H1 (cell line): ENCODE data around the gene TOPORS. TPM values are rescaled to one million over a fixed set of nuclear protein-coding genes. Genes with fewer than 3 reads are reported as not detected.
"Not testable (repeated sequence)": the region's sequence is repeated elsewhere in the genome, so short reads cannot be mapped to it uniquely, and the experiment has no call there.

Source experiments
- CTCF ChIA-PET: fragments of 300-600 bp; sonication (Branson Sonifier 250); formaldehyde crosslinking; loops from one replicate; lab custom pipeline; 2021; ENCODE audit not compliant: partially characterized antibody; lab: Charles Lee
- POLR2A ChIA-PET: fragments of 300-600 bp; sonication (Branson Sonifier 250); formaldehyde crosslinking; loops from one replicate; lab custom pipeline; 2021; ENCODE audit warnings: inconsistent platforms; ENCODE audit not compliant: partially characterized antibody; lab: Charles Lee
- DNase-seq, 2 experiments: peaks; one replicate each; pipeline versions ENCODE4 v3.0.0 to v3.0.0-alpha.2; 2010 to 2022; ENCODE audit warnings: low spot score in 2 of 2, low read depth in 1 of 2, mixed read lengths in 1 of 2
- FAIRE-seq: peaks from 2 replicates; lab custom pipeline; 2011; peaks lifted over from hg19 to GRCh38; lab: Jason Lieb, UNC
- H2AFZ ChIP-seq: 2 replicates; pipeline ENCODE4 v1.8.1; 2012; ENCODE audit warnings: low read length, inconsistent platforms
- H2AK5ac ChIP-seq: 2 replicates; pipeline ENCODE4 v1.6.1; 2013; ENCODE audit warnings: low read depth, low read length
- H2BK120ac ChIP-seq: replicated peaks from 2 replicates; pipeline ENCODE3; 2013; ENCODE audit warnings: low read depth, low read length, inconsistent platforms
- H2BK12ac ChIP-seq: 2 replicates; pipeline ENCODE4 v1.6.1; 2013; ENCODE audit warnings: low read depth, low read length
- H2BK15ac ChIP-seq: 2 replicates; pipeline ENCODE4 v1.6.1; 2013; ENCODE audit warnings: low read length
- H2BK20ac ChIP-seq: 2 replicates; pipeline ENCODE4 v1.6.1; 2013; ENCODE audit warnings: low read length
- H2BK5ac ChIP-seq: 2 replicates; pipeline ENCODE4 v1.6.1; 2013; ENCODE audit warnings: low read depth, low read length
- H3K14ac ChIP-seq: 2 replicates; pipeline ENCODE4 v1.6.1; 2013; ENCODE audit warnings: inconsistent platforms; ENCODE audit not compliant: insufficient read length
- H3K18ac ChIP-seq: 2 replicates; pipeline ENCODE4 v1.6.1; 2013; ENCODE audit warnings: low read length; ENCODE audit errors: extremely low read depth
- H3K23ac ChIP-seq: 2 replicates; pipeline ENCODE4 v1.6.1; 2013; ENCODE audit warnings: inconsistent platforms; ENCODE audit not compliant: insufficient read length
- H3K23me2 ChIP-seq: 2 replicates; pipeline ENCODE4 v1.6.1; 2013; ENCODE audit warnings: low read depth, low read length
- H3K27ac ChIP-seq: 2 replicates; pipeline ENCODE4 v1.6.1; 2011; ENCODE audit warnings: low read depth, low read length, inconsistent platforms
- H3K27me3 ChIP-seq, 4 experiments: replicated peaks in 1 of 4; 1 replicate in 1 of 4; 2 replicates in 3 of 4; pipeline versions ENCODE4 v1.6.1 to v1.8.1; 2011 to 2013; ENCODE audit warnings: low read length in 3 of 4, mild to moderate bottlenecking in 3 of 4, inconsistent platforms in 2 of 4, mixed read lengths in 2 of 4, moderate library complexity in 1 of 4; ENCODE audit not compliant: control insufficient read depth in 3 of 4, insufficient read depth in 3 of 4; ENCODE audit errors: extremely low read depth in 1 of 4
- H3K36me3 ChIP-seq, 4 experiments: 2 replicates each; pipeline versions ENCODE4 v1.6.1 to v1.8.1; 2011 to 2013; ENCODE audit warnings: mild to moderate bottlenecking in 4 of 4, low read length in 3 of 4, moderate library complexity in 2 of 4, control low read depth in 1 of 4, inconsistent platforms in 1 of 4; ENCODE audit not compliant: insufficient read depth in 4 of 4, control insufficient read depth in 2 of 4
- H3K4ac ChIP-seq: replicated peaks from 2 replicates; pipeline ENCODE3; 2013; ENCODE audit warnings: low read length, low read depth, mixed read lengths, inconsistent platforms; ENCODE audit not compliant: insufficient read length
- H3K4me1 ChIP-seq, 4 experiments: replicated peaks in 1 of 4; 1 replicate in 1 of 4; 2 replicates in 3 of 4; pipeline versions ENCODE4 v1.6.1 to v1.8.1; 2011 to 2013; ENCODE audit warnings: low read length in 3 of 4, inconsistent platforms in 2 of 4, mixed read lengths in 1 of 4; ENCODE audit not compliant: insufficient read depth in 4 of 4, control insufficient read depth in 3 of 4
- H3K4me2 ChIP-seq, 2 experiments: 2 replicates each; pipeline versions ENCODE4 v1.6.1 to v1.8.1; 2011 to 2013; ENCODE audit warnings: low read depth in 2 of 2, low read length in 2 of 2, control low read depth in 1 of 2, inconsistent platforms in 1 of 2, mild to moderate bottlenecking in 1 of 2; ENCODE audit not compliant: insufficient read depth in 1 of 2
- H3K4me3 ChIP-seq, 4 experiments: fragments of 200-600, 300-600 bp in 1 of 4; sonication (generic), shearing (Covaris generic), sonication (Bioruptor Twin) in 1 of 4; 2 replicates each; pipeline versions ENCODE4 v1.5.1 to v1.8.1; 2011 to 2016; ENCODE audit warnings: low read length in 4 of 4, low read depth in 3 of 4, control low read depth in 2 of 4, inconsistent platforms in 2 of 4, mild to moderate bottlenecking in 2 of 4, mixed read lengths in 1 of 4, moderate library complexity in 1 of 4; ENCODE audit not compliant: insufficient read depth in 2 of 4; ENCODE audit errors: extremely low read depth in 1 of 4
- H3K56ac ChIP-seq: replicated peaks from 2 replicates; pipeline ENCODE3; 2013; ENCODE audit warnings: low read depth, mild to moderate bottlenecking, mixed read lengths, low read length, inconsistent platforms; ENCODE audit not compliant: insufficient read length
- H3K79me1 ChIP-seq: 2 replicates; pipeline ENCODE4 v1.6.1; 2013; ENCODE audit warnings: low read depth, low read length, control low read depth
- H3K79me2 ChIP-seq, 2 experiments: 2 replicates each; pipeline versions ENCODE4 v1.6.1 to v1.8.1; 2012 to 2013; ENCODE audit warnings: low read length in 2 of 2, mild to moderate bottlenecking in 2 of 2, inconsistent platforms in 1 of 2; ENCODE audit not compliant: insufficient read depth in 2 of 2, control insufficient read depth in 1 of 2
- H3K9ac ChIP-seq, 4 experiments: replicated peaks in 1 of 4; 1 replicate in 1 of 4; 2 replicates in 3 of 4; pipeline versions ENCODE4 v1.6.1 to v1.8.1; 2011 to 2013; ENCODE audit warnings: low read depth in 3 of 4, low read length in 3 of 4, control low read depth in 2 of 4, mild to moderate bottlenecking in 2 of 4, moderate library complexity in 2 of 4, inconsistent platforms in 1 of 4; ENCODE audit errors: extremely low read depth in 1 of 4
- H3K9me3 ChIP-seq, 2 experiments: 2 replicates each; pipeline versions ENCODE4 v1.6.1 to v1.8.1; 2012 to 2013; ENCODE audit warnings: mild to moderate bottlenecking in 2 of 2, moderate library complexity in 2 of 2, control low read depth in 1 of 2, inconsistent platforms in 1 of 2, low read depth in 1 of 2, low read length in 1 of 2, mixed read lengths in 1 of 2; ENCODE audit not compliant: insufficient read depth in 2 of 2
- H4K20me1 ChIP-seq, 2 experiments: replicated peaks in 1 of 2; 2 replicates each; pipeline versions ENCODE3 to v1.8.1; 2011 to 2013; ENCODE audit warnings: inconsistent platforms in 2 of 2, low read length in 2 of 2, mild to moderate bottlenecking in 1 of 2; ENCODE audit not compliant: insufficient read depth in 2 of 2, control insufficient read depth in 1 of 2
- H4K5ac ChIP-seq: 2 replicates; pipeline ENCODE4 v1.6.1; 2013; ENCODE audit warnings: low read length, low read depth, mixed read lengths, inconsistent platforms; ENCODE audit not compliant: insufficient read length
- H4K8ac ChIP-seq: 2 replicates; pipeline ENCODE4 v1.8.0; 2013; ENCODE audit warnings: mild to moderate bottlenecking, moderate library complexity, low read length, inconsistent platforms; ENCODE audit not compliant: insufficient read depth; ENCODE audit errors: extremely low read depth
- H4K91ac ChIP-seq: replicated peaks from 2 replicates; pipeline ENCODE3; 2013; ENCODE audit warnings: low read length, mixed read lengths, inconsistent platforms; ENCODE audit not compliant: insufficient read length
- ATF3 ChIP-seq: IDR thresholded peaks from 2 replicates; pipeline ENCODE4 v1.6.1; 2011; ENCODE audit warnings: low read depth, mild to moderate bottlenecking, low read length; ENCODE audit not compliant: insufficient read depth
- CREB1 ChIP-seq: IDR thresholded peaks from 2 replicates; pipeline ENCODE4 v1.6.1; 2012; ENCODE audit warnings: inconsistent platforms
- GABPA ChIP-seq: IDR thresholded peaks from 2 replicates; pipeline ENCODE4 v1.6.1; 2011; ENCODE audit warnings: mild to moderate bottlenecking, low read length, moderate library complexity, borderline replicate concordance; ENCODE audit not compliant: insufficient read depth
- RNF2 ChIP-seq: fragments of 200-900, 300-1000 bp; sonication (generic); IDR thresholded peaks from 2 replicates; pipeline ENCODE4 v1.7.1; 2016; ENCODE audit warnings: borderline replicate concordance, low read depth, mild to moderate bottlenecking, antibody characterized with exemption, low read length; ENCODE audit not compliant: poor library complexity, severe bottlenecking; ENCODE audit errors: missing control alignments
- SIX5 ChIP-seq: IDR thresholded peaks from 2 replicates; pipeline ENCODE4 v1.6.1; 2011; ENCODE audit warnings: mild to moderate bottlenecking, low read depth, low read length
- SP4 ChIP-seq: IDR thresholded peaks from 2 replicates; pipeline ENCODE4 v1.6.1; 2012; ENCODE audit warnings: low read length, inconsistent platforms
- TAF1 ChIP-seq: IDR thresholded peaks from 2 replicates; pipeline ENCODE4 v1.6.1; 2011; ENCODE audit warnings: mild to moderate bottlenecking, low read depth, low read length
- TAF7 ChIP-seq: optimal IDR thresholded peaks from 2 replicates; pipeline ENCODE3; 2011; ENCODE audit warnings: low read depth, mild to moderate bottlenecking, inconsistent platforms, low read length, moderate library complexity, borderline replicate concordance
- TCF12 ChIP-seq: IDR thresholded peaks from 2 replicates; pipeline ENCODE4 v1.6.1; 2011; ENCODE audit warnings: low read depth, mild to moderate bottlenecking, low read length
- WGBS, 2 experiments: shearing (Covaris generic) in 1 of 2; methylation state at CpG; one replicate each; pipeline versions ENCODE4 v1.1.6 to v1.1.7; 2013 to 2015; ENCODE audit warnings: low lambda C conversion rate in 2 of 2, mixed read lengths in 2 of 2, inconsistent platforms in 1 of 2, low coverage in 1 of 2, missing lambda C conversion rate in 1 of 2; ENCODE audit not compliant: insufficient replicate concordance in 2 of 2, insufficient coverage in 1 of 2, insufficient read length in 1 of 2; ENCODE audit errors: extremely low coverage in 1 of 2, missing lambda C conversion rate in 1 of 2; 5-methylcytosine and 5-hydroxymethylcytosine counted together
- polyA plus RNA-seq, 7 experiments: library from polyadenylated mRNA; depleted of rRNA in 3 of 7; stranded (reverse) in 5 of 7; unstranded in 2 of 7; fragments of >200 nt in 5 of 7; fragments of 200-250 nt in 2 of 7; gene quantifications; 1 replicate in 5 of 7; 2 replicates in 1 of 7; 4 replicates in 1 of 7; pipeline versions ENCODE4 v1.2.1 to v1.2.3, GENCODE V29; 2011 to 2013; ENCODE audit warnings: missing spikeins in 2 of 7, mixed read lengths in 2 of 7
- total RNA-seq: library from RNA; stranded (reverse); fragmentation: NEBNext Ultra II Directional; extraction: Animal tissue kit (Norgen Biotek cat#: 25700); gene quantifications from 2 replicates; pipeline ENCODE4 v1.2.1, GENCODE V29; 2021

The TOPORS gene
- total and polyA plus RNA-seq, 2 of the 8 experiments (the other 6 are each of a cell fraction or from before 2014, with no cell fraction given): 10.3 to 30.7 TPM

DNA sequence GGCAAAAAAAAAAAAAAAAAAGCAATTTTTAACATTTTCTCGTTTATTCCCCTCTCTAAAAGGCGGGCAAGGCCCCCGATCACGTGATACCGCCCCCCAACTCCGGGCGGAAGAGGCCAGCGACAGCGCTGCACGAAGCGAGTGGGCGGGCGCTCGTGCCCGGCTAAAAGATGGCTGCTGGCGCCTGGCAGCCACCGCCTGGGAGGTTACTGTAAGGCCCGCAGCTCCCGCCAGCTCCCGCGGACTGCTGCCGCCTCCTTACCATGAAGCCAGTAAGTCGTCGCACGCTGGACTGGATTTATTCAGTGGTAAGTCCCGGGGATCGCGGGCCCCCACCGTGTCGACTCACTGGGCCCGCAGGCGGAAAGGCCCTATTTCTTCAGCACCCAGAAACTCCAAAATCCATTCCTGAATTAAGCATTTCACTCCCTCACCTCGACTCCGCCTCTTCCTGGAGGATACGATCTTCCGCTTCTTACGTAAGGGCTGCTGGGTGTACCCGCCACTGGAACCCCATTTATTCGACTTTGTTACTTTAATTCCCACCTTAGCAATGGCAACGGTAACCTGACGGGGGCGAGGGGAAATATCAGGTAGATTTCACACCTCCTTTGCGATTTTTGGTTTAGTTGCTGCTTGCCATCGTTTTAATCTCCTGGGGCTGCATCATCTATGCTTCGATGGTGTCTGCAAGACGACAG, at the start of gene TOPORS, which contains the start of gene SMIM27 (continued):
- peak; percentile 73 for TF ChIP-seq ATF3
- no peak; the same call in 1 of the 2 replicates for TF ChIP-seq CREB1
- peak; percentile 47; the same call in 1 of the 2 replicates for TF ChIP-seq GABPA
- TF ChIP-seq SIX5: peak; percentile 53; the same call in 1 of the 2 replicates
- TF ChIP-seq RNF2: no peak
- TF ChIP-seq TAF7: peak; percentile 99
- TF ChIP-seq TCF12: 0 out of 2 replicates have a peak, but pooled peaks have one; percentile 61
- peak; percentile 72; the same call in 1 of the 2 replicates for TF ChIP-seq SP4
- TF ChIP-seq TAF1: peak; percentile 100
- TF ChIP-seq, all 59 proteins: peak for 26

GRCh38 chr9:32599021-32599420, 46.6 kb upstream of the TOPORS start:
- H2AK5ac ChIP-seq, H3K23ac ChIP-seq, H3K27ac ChIP-seq, H3K4me2 ChIP-seq, H3K4me3 ChIP-seq, H3K27me3 ChIP-seq, H3K14ac ChIP-seq, DNase-seq, H3K18ac ChIP-seq, H2AFZ ChIP-seq, H2BK12ac ChIP-seq, H3K56ac ChIP-seq, FAIRE-seq, H3K4me1 ChIP-seq, H2BK20ac ChIP-seq, H4K5ac ChIP-seq, H3K23me2 ChIP-seq, H3K4ac ChIP-seq, H3K9me3 ChIP-seq, H2BK5ac ChIP-seq, H3K79me2 ChIP-seq, H4K8ac ChIP-seq, H3K79me1 ChIP-seq, H3K36me3 ChIP-seq, H2BK15ac ChIP-seq, H4K91ac ChIP-seq, H4K20me1 ChIP-seq, POLR2A ChIA-PET, H3K9ac ChIP-seq, H2BK120ac ChIP-seq: not testable (repeated sequence)
- WGBS, 2 experiments: 84% methylated on average over 3 of the region's 3 CpGs; no CpG with 5 or more reads in 1 of the 2 experiments
- CTCF ChIA-PET: interaction anchor here (0.6 to 1.7 kb wide), 5 partner anchors 9 to 221 kb away, joined by 3 to 8 read pairs (median 5); no protein-coding TSS in a partner anchor
